ENCODE results near the gene SETD2.

SETD2 gene

DNA sequence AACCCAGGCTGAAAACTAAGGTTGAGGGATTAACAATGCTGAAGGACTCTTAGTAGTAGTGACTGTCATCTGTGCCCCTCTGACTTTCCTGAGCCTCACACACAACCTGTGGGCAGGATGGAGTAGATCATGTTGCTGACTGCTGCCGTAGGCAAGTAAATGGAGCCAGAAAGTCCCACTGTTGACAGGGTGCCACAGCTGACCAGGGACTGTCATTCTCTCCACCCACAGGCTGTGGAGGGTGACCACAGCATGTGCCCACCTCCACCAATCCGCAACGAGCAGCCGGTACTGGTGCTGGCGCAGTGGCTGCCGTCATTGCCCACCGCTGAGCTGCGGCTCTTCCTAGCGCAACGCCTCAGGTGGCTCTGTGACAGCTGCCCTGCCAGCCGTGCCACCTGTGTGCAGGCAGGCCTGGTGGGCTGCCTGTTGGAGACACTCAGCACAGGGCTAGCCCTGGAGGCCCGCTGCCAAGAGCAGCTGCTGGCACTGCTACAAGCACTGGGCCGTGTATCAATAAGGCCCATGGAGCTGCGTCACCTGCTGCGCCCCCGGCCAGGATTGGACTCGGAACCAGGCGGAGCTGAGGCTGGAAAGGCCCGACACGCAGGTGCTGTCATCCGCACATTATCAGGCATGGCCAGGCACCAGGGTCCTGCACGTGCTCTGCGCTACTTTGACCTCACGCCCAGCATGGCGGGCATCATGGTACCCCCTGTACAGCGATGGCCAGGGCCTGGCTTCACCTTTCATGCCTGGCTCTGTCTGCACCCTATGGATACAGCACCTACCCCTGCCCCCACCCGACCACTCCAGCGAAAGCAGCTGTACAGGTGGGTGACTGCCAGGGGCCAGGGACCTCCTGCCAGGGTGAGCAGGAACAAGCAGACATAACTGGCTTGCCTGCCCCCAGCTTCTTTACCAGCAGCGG is 168.8 kb downstream of the SETD2 start:
- TF ChIP-seq RAD21 (IDR thresholded peaks at IDR 0.05; ENCODE audit: low read depth): no peak
- no peak for TF ChIP-seq ZBTB7A (IDR thresholded peaks at IDR 0.05; ENCODE audit: low read depth)
- TF ChIP-seq, protein P1, sequence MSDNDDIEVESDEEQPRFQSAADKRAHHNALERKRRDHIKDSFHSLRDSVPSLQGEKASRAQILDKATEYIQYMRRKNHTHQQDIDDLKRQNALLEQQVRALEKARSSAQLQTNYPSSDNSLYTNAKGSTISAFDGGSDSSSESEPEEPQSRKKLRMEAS (IDR thresholded peaks at IDR 0.05): no peak
- no peak for TF ChIP-seq CEBPB (IDR thresholded peaks at IDR 0.05)
- no peak for TF ChIP-seq CREB1 (IDR thresholded peaks at IDR 0.05; ENCODE audit: low read depth)
- no peak for TF ChIP-seq TEAD4 (IDR thresholded peaks at IDR 0.05)
- TF ChIP-seq, protein P2, sequence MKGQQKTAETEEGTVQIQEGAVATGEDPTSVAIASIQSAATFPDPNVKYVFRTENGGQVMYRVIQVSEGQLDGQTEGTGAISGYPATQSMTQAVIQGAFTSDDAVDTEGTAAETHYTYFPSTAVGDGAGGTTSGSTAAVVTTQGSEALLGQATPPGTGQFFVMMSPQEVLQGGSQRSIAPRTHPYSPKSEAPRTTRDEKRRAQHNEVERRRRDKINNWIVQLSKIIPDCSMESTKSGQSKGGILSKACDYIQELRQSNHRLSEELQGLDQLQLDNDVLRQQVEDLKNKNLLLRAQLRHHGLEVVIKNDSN (IDR thresholded peaks at IDR 0.05): no peak
- TF ChIP-seq TCF12 (IDR thresholded peaks at IDR 0.05; ENCODE audit: low read depth): no peak
- no peak for TF ChIP-seq EP300 (IDR thresholded peaks at IDR 0.05; ENCODE audit: borderline replicate concordance)
- TF ChIP-seq TAF1 (IDR thresholded peaks at IDR 0.05; ENCODE audit: low read depth): no peak
- no peak for TF ChIP-seq EGR1 (IDR thresholded peaks at IDR 0.05)
- no peak for TF ChIP-seq FOXM1 (IDR thresholded peaks at IDR 0.05; ENCODE audit: borderline replicate concordance, low read depth)
- TF ChIP-seq, protein P3, sequence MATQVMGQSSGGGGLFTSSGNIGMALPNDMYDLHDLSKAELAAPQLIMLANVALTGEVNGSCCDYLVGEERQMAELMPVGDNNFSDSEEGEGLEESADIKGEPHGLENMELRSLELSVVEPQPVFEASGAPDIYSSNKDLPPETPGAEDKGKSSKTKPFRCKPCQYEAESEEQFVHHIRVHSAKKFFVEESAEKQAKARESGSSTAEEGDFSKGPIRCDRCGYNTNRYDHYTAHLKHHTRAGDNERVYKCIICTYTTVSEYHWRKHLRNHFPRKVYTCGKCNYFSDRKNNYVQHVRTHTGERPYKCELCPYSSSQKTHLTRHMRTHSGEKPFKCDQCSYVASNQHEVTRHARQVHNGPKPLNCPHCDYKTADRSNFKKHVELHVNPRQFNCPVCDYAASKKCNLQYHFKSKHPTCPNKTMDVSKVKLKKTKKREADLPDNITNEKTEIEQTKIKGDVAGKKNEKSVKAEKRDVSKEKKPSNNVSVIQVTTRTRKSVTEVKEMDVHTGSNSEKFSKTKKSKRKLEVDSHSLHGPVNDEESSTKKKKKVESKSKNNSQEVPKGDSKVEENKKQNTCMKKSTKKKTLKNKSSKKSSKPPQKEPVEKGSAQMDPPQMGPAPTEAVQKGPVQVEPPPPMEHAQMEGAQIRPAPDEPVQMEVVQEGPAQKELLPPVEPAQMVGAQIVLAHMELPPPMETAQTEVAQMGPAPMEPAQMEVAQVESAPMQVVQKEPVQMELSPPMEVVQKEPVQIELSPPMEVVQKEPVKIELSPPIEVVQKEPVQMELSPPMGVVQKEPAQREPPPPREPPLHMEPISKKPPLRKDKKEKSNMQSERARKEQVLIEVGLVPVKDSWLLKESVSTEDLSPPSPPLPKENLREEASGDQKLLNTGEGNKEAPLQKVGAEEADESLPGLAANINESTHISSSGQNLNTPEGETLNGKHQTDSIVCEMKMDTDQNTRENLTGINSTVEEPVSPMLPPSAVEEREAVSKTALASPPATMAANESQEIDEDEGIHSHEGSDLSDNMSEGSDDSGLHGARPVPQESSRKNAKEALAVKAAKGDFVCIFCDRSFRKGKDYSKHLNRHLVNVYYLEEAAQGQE (IDR thresholded peaks at IDR 0.05; ENCODE audit: low read depth): no peak
- no peak for TF ChIP-seq YY1 (IDR thresholded peaks at IDR 0.05; ENCODE audit: low read depth)
- no peak for TF ChIP-seq NFIC (IDR thresholded peaks at IDR 0.05)

GRCh38 chr3:46993986-46994385 is 169.9 kb downstream of the SETD2 start:
- no peak for TF ChIP-seq CREB1 (IDR thresholded peaks at IDR 0.05; ENCODE audit: low read depth)
- TF ChIP-seq, protein P3 (IDR thresholded peaks at IDR 0.05; ENCODE audit: low read depth): no peak
- TF ChIP-seq, protein P1 (IDR thresholded peaks at IDR 0.05): no peak
- TF ChIP-seq CEBPB (IDR thresholded peaks at IDR 0.05): no peak
- TF ChIP-seq EGR1 (IDR thresholded peaks at IDR 0.05): no peak

DNA sequence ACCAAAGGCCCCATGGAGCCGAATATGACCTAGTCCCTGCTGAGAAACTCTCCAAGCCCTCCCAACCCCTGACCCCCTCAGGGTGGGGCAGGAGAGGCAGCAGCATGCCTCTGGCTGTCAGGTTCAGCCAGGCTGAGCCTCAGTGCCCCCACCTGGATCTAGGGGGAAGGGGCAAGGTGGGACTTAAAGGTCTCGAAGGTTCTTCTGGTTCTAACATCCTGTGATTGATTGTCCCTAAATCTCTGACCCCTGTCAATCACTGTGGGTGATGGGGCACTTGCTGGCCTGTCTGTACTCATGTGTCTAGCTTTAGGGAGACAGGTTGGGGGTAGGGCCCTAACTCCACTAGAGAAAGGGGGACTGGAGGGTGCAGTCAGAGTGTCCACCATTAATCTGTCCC is 170.6 kb downstream of the SETD2 start:
- TF ChIP-seq RAD21 (IDR thresholded peaks at IDR 0.05; ENCODE audit: low read depth): no peak
- no peak for TF ChIP-seq EP300 (IDR thresholded peaks at IDR 0.05; ENCODE audit: borderline replicate concordance)
- TF ChIP-seq TCF12 (IDR thresholded peaks at IDR 0.05; ENCODE audit: low read depth): no peak
- no peak for TF ChIP-seq ZBTB7A (IDR thresholded peaks at IDR 0.05; ENCODE audit: low read depth)
- TF ChIP-seq EGR1 (IDR thresholded peaks at IDR 0.05): no peak
- TF ChIP-seq, protein P3 (IDR thresholded peaks at IDR 0.05; ENCODE audit: low read depth): no peak
- TF ChIP-seq, protein P1 (IDR thresholded peaks at IDR 0.05): no peak
- TF ChIP-seq, protein P2 (IDR thresholded peaks at IDR 0.05): no peak
- no peak for TF ChIP-seq NFIC (IDR thresholded peaks at IDR 0.05)
- no peak for TF ChIP-seq YY1 (IDR thresholded peaks at IDR 0.05; ENCODE audit: low read depth)
- no peak for TF ChIP-seq CEBPB (IDR thresholded peaks at IDR 0.05)
- TF ChIP-seq TAF1 (IDR thresholded peaks at IDR 0.05; ENCODE audit: low read depth): no peak
- no peak for TF ChIP-seq TEAD4 (IDR thresholded peaks at IDR 0.05)
- no peak for TF ChIP-seq FOXM1 (IDR thresholded peaks at IDR 0.05; ENCODE audit: borderline replicate concordance, low read depth)

- TF ChIP-seq, protein P3 (IDR thresholded peaks at IDR 0.05; ENCODE audit: low read depth): no peak
- TF ChIP-seq EP300 (IDR thresholded peaks at IDR 0.05; ENCODE audit: borderline replicate concordance) (no peak), TCF12 (IDR thresholded peaks at IDR 0.05; ENCODE audit: low read depth) (no peak), YY1 (IDR thresholded peaks at IDR 0.05; ENCODE audit: low read depth) (no peak), NFIC (IDR thresholded peaks at IDR 0.05) (no peak), TAF1 (IDR thresholded peaks at IDR 0.05; ENCODE audit: low read depth) (no peak), FOXM1 (IDR thresholded peaks at IDR 0.05; ENCODE audit: borderline replicate concordance, low read depth) (no peak), CREB1 (IDR thresholded peaks at IDR 0.05; ENCODE audit: low read depth) (no peak), EGR1 (IDR thresholded peaks at IDR 0.05) (no peak), CEBPB (IDR thresholded peaks at IDR 0.05) (no peak), ZBTB7A (IDR thresholded peaks at IDR 0.05; ENCODE audit: low read depth) (no peak), RAD21 (IDR thresholded peaks at IDR 0.05; ENCODE audit: low read depth) (no peak), TEAD4 (IDR thresholded peaks at IDR 0.05) (no peak)
- TF ChIP-seq, protein P2 (IDR thresholded peaks at IDR 0.05): no peak
- TF ChIP-seq, protein P1 (IDR thresholded peaks at IDR 0.05): no peak
Observed at GRCh38 chr3:46992231-46992630, 171.7 kb downstream of the SETD2 start.
